H9 (cell line): ENCODE results near the gene SYMPK. TPM values are rescaled to one million over a fixed set of nuclear protein-coding genes. Genes with fewer than 3 reads are reported as not detected.

Source experiments
- DNase-seq: peaks from one replicate; pipeline ENCODE4 v3.0.0-alpha.2; 2017
- H2AFZ ChIP-seq: one replicate; pipeline ENCODE4 v1.6.1; 2013; ENCODE audit warnings: mild to moderate bottlenecking, low read length, control low read depth, moderate library complexity
- H2AK5ac ChIP-seq: 2 replicates; pipeline ENCODE4 v1.6.1; 2013; ENCODE audit warnings: low read length, control low read depth, mixed read lengths; ENCODE audit not compliant: insufficient read length
- H2BK120ac ChIP-seq: one replicate; pipeline ENCODE4 v1.6.1; 2013; ENCODE audit warnings: low read depth, mild to moderate bottlenecking, low read length, control low read depth, inconsistent platforms; ENCODE audit not compliant: poor library complexity, severe bottlenecking
- H2BK12ac ChIP-seq: 2 replicates; pipeline ENCODE4 v1.6.1; 2013; ENCODE audit warnings: low read length, control low read depth, mixed read lengths, low read depth; ENCODE audit not compliant: insufficient read length
- H2BK15ac ChIP-seq: 2 replicates; pipeline ENCODE4 v1.6.1; 2013; ENCODE audit warnings: low read depth, low read length, control low read depth
- H2BK20ac ChIP-seq: one replicate; pipeline ENCODE4 v1.6.1; 2013; ENCODE audit warnings: low read depth, mild to moderate bottlenecking, low read length, control low read depth, inconsistent platforms; ENCODE audit not compliant: poor library complexity, severe bottlenecking
- H2BK5ac ChIP-seq: 2 replicates; pipeline ENCODE4 v1.6.1; 2013; ENCODE audit warnings: low read length, control low read depth, mixed read lengths; ENCODE audit not compliant: insufficient read length
- H3K14ac ChIP-seq: 2 replicates; pipeline ENCODE4 v1.6.1; 2013; ENCODE audit warnings: low read length, control low read depth; ENCODE audit not compliant: insufficient read depth
- H3K18ac ChIP-seq: 2 replicates; pipeline ENCODE4 v1.6.1; 2013; ENCODE audit warnings: low read depth, mild to moderate bottlenecking, mixed read lengths, low read length, control low read depth; ENCODE audit not compliant: insufficient read length
- H3K23ac ChIP-seq: 2 replicates; pipeline ENCODE4 v1.6.1; 2013; ENCODE audit warnings: low read length, control low read depth, mixed read lengths, low read depth; ENCODE audit not compliant: insufficient read length
- H3K23me2 ChIP-seq: 2 replicates; pipeline ENCODE4 v1.6.1; 2013; ENCODE audit warnings: low read depth, mild to moderate bottlenecking, mixed read lengths, low read length, control low read depth; ENCODE audit not compliant: insufficient read length, poor library complexity, severe bottlenecking
- H3K27ac ChIP-seq: 2 replicates; pipeline ENCODE4 v1.5.1; 2013; ENCODE audit warnings: low read length, control low read depth, mixed read lengths, low read depth; ENCODE audit not compliant: insufficient read length
- H3K27me3 ChIP-seq: 2 replicates; pipeline ENCODE4 v1.6.1; 2013; ENCODE audit warnings: low read length, control low read depth, inconsistent platforms; ENCODE audit not compliant: insufficient read depth
- H3K4ac ChIP-seq: 2 replicates; pipeline ENCODE4 v1.6.1; 2013; ENCODE audit warnings: low read depth, mild to moderate bottlenecking, control low read depth, inconsistent platforms, low read length, moderate library complexity
- H3K4me1 ChIP-seq: 2 replicates; pipeline ENCODE4 v1.6.1; 2013; ENCODE audit warnings: low read length, control low read depth, inconsistent platforms; ENCODE audit not compliant: insufficient read depth
- H3K4me2 ChIP-seq: 2 replicates; pipeline ENCODE4 v1.6.1; 2013; ENCODE audit warnings: low read length, control low read depth, mixed read lengths; ENCODE audit not compliant: insufficient read length, insufficient read depth
- H3K56ac ChIP-seq: 2 replicates; pipeline ENCODE4 v1.6.1; 2013; ENCODE audit warnings: low read depth, mild to moderate bottlenecking, mixed read lengths, low read length, control low read depth; ENCODE audit not compliant: insufficient read length
- H3K79me1 ChIP-seq: 2 replicates; pipeline ENCODE4 v1.6.1; 2013; ENCODE audit warnings: low read depth, mild to moderate bottlenecking, moderate library complexity, low read length, control low read depth, inconsistent platforms; ENCODE audit not compliant: insufficient read depth, poor library complexity, severe bottlenecking
- H3K79me2 ChIP-seq: 2 replicates; pipeline ENCODE4 v1.6.1; 2013; ENCODE audit warnings: low read length, control low read depth, inconsistent platforms; ENCODE audit not compliant: insufficient read depth
- H3K9ac ChIP-seq: 2 replicates; pipeline ENCODE4 v1.6.1; 2013; ENCODE audit warnings: low read length, control low read depth, mixed read lengths; ENCODE audit not compliant: insufficient read length; ENCODE audit errors: extremely low read depth
- H3K9me3 ChIP-seq: one replicate; pipeline ENCODE4 v1.6.1; 2013; ENCODE audit warnings: low read depth, low read length, inconsistent platforms; ENCODE audit not compliant: control insufficient read depth
- H3T11ph ChIP-seq: one replicate; pipeline ENCODE4 v1.6.1; 2013; ENCODE audit warnings: mild to moderate bottlenecking, low read length, control low read depth, inconsistent platforms
- H4K20me1 ChIP-seq: one replicate; pipeline ENCODE4 v1.6.1; 2013; ENCODE audit not compliant: control insufficient read depth, insufficient read length, insufficient read depth
- H4K5ac ChIP-seq: 2 replicates; pipeline ENCODE4 v1.6.1; 2013; ENCODE audit warnings: low read depth, mild to moderate bottlenecking, mixed read lengths, low read length, control low read depth; ENCODE audit not compliant: insufficient read length
- H4K8ac ChIP-seq: replicated peaks from 2 replicates; pipeline ENCODE4 v1.6.1; 2013; ENCODE audit warnings: low read length, control low read depth, mixed read lengths, low read depth; ENCODE audit not compliant: insufficient read length
- H4K91ac ChIP-seq: 2 replicates; pipeline ENCODE4 v1.6.1; 2013; ENCODE audit warnings: low read depth, mild to moderate bottlenecking, moderate library complexity, mixed read lengths, low read length, control low read depth; ENCODE audit not compliant: insufficient read length
- H3K27ac Mint-ChIP-seq, 3 experiments: 2 replicates in 2 of 3; 3 replicates in 1 of 3; pipeline ENCODE4 v1.8.0; 2020 to 2021; ENCODE audit warnings: mixed read lengths in 3 of 3, mild to moderate bottlenecking in 1 of 3, moderate library complexity in 1 of 3
- H3K27me3 Mint-ChIP-seq: 2 replicates; pipeline ENCODE4 v1.8.0; 2021; ENCODE audit warnings: low read depth, mild to moderate bottlenecking, moderate library complexity, mixed read lengths
- H3K36me3 Mint-ChIP-seq, 3 experiments: 2 replicates in 2 of 3; 3 replicates in 1 of 3; pipeline ENCODE4 v1.8.0; 2020 to 2021; ENCODE audit warnings: low read depth in 3 of 3, mixed read lengths in 3 of 3; ENCODE audit not compliant: insufficient read depth in 1 of 3
- H3K4me1 Mint-ChIP-seq, 2 experiments: 2 replicates each; pipeline ENCODE4 v1.8.0; 2020; ENCODE audit warnings: mixed read lengths in 2 of 2
- H3K4me3 Mint-ChIP-seq, 2 experiments: 2 replicates in 1 of 2; 3 replicates in 1 of 2; pipeline ENCODE4 v1.8.0; 2020 to 2021; ENCODE audit warnings: mild to moderate bottlenecking in 2 of 2, mixed read lengths in 2 of 2, moderate library complexity in 1 of 2
- H3K9me3 Mint-ChIP-seq, 2 experiments: 2 replicates in 1 of 2; 3 replicates in 1 of 2; pipeline ENCODE4 v1.8.0; 2020; ENCODE audit warnings: mild to moderate bottlenecking in 2 of 2, mixed read lengths in 2 of 2, moderate library complexity in 1 of 2
- CTCF ChIP-seq: fragments of 200-600 bp; sonication (generic); conservative IDR thresholded peaks from 3 replicates; pipeline ENCODE4 v1.8.0; 2021; ENCODE audit warnings: antibody characterized with exemption, mild to moderate bottlenecking
- WGBS: extraction: QIAGEN DNeasy Blood & Tissue Kit; methylation state at CpG from one replicate; pipeline ENCODE4 v1.1.7; 2013; ENCODE audit warnings: missing lambda C conversion rate, low lambda C conversion rate, mixed read lengths; ENCODE audit not compliant: insufficient read length; ENCODE audit errors: extremely low coverage; 5-methylcytosine and 5-hydroxymethylcytosine counted together
- total RNA-seq: library from RNA; stranded (reverse); gene quantifications from 2 replicates; pipeline ENCODE4 v1.2.1, GENCODE V29; 2021

Gene SYMPK
- total RNA-seq, 1 experiment from 2014 or later, result 104 TPM

- no peak overlapping the region for H2BK15ac ChIP-seq
- H3K56ac ChIP-seq, result no peak overlapping the region
- H2BK20ac ChIP-seq, result no peak overlapping the region
- no peak overlapping the region for H3K27ac ChIP-seq
- H3K14ac ChIP-seq, result no peak overlapping the region
- H4K8ac ChIP-seq, result no peak overlapping the region
- no peak overlapping the region for H3K18ac ChIP-seq
- no peak overlapping the region for H4K91ac ChIP-seq
- H3K4ac ChIP-seq, result no peak overlapping the region
- H3K27me3 ChIP-seq, result no peaks in the 10 kb centered on the region
- H2BK120ac ChIP-seq, result no peak overlapping the region
- no peak overlapping the region for H3T11ph ChIP-seq
- H4K20me1 ChIP-seq, result no peaks in the 10 kb centered on the region
- H4K5ac ChIP-seq, result no peak overlapping the region
- Mint-ChIP-seq H3K36me3 (peaks cover 41 to 73% (median 66%) of the 10 kb centered on the region in 3 experiments), H3K27me3 (no peaks in the 10 kb centered on the region), H3K9me3 (no peaks in the 10 kb centered on the region), H3K4me1 (no peaks in the 10 kb centered on the region), H3K4me3 (no peak overlapping the region), H3K27ac (no peak overlapping the region)
- H3K9me3 ChIP-seq, result no peaks in the 10 kb centered on the region
- no peak overlapping the region for H3K4me2 ChIP-seq
- no peak overlapping the region for H2AK5ac ChIP-seq
- H2AFZ ChIP-seq, result no peak overlapping the region
- no peak overlapping the region for H3K23ac ChIP-seq
- no peak for DNase-seq
- no peak for TF ChIP-seq CTCF
- no peak overlapping the region for H2BK5ac ChIP-seq
- no peak overlapping the region for H2BK12ac ChIP-seq
- peaks cover 6% of the 10 kb centered on the region; the same call in 1 of the 2 replicates for H3K79me2 ChIP-seq
- no peak overlapping the region for H3K9ac ChIP-seq
- WGBS, result no CpG with 5 or more reads among the region's 16 CpGs
- H3K23me2 ChIP-seq, result no peaks in the 10 kb centered on the region
- no peaks in the 10 kb centered on the region for H3K4me1 ChIP-seq
- H3K79me1 ChIP-seq, result no peaks in the 10 kb centered on the region
Observed at GRCh38 chr19:45854167-45854778, 8.7 kb downstream of the SYMPK start.
